Sigmoid colon (tissue), 7 donors: ENCODE measurements around the gene PRSS38. TPM values are rescaled to one million over a fixed set of nuclear protein-coding genes. Genes with fewer than 3 reads are reported as not detected.

Experiments
- DNase-seq: peaks from one replicate; pipeline ENCODE4 v3.0.0-alpha.2; 2019
- H3K27ac ChIP-seq, 4 donors: fragments of 200-600 bp; sonication (generic); one replicate each; pipeline ENCODE4 v1.5.1; 2016 to 2019; ENCODE audit warnings: mild to moderate bottlenecking in 1 of 4
- H3K27me3 ChIP-seq, 3 donors: fragments of 200-600 bp; sonication (generic); one replicate each; pipeline ENCODE4 v1.5.1; 2019; ENCODE audit warnings: mild to moderate bottlenecking in 1 of 3
- H3K36me3 ChIP-seq, 4 donors: fragments of 200-600 bp; sonication (generic); one replicate each; pipeline ENCODE4 v1.5.1; 2016 to 2019
- H3K4me1 ChIP-seq, 4 donors: fragments of 200-600 bp; sonication (generic); one replicate each; pipeline ENCODE4 v1.5.1; 2017 to 2019
- H3K4me3 ChIP-seq, 4 donors: fragments of 200-600 bp; sonication (generic); one replicate each; pipeline ENCODE4 v1.5.1; 2017 to 2019; ENCODE audit warnings: mild to moderate bottlenecking in 2 of 4, moderate library complexity in 1 of 4
- H3K9me3 ChIP-seq, 4 donors: fragments of 200-600 bp in 3 of 4; sonication (generic) in 3 of 4; one replicate each; pipeline versions ENCODE4 v1.5.1 to v1.6.1; 2013 to 2019
- CTCF ChIP-seq, 4 experiments: fragments of 450-650 bp in 3 of 4; fragments of 200-600 bp in 1 of 4; IDR thresholded peaks; one replicate each; pipeline ENCODE4 v1.5.1; 2016 to 2019; ENCODE audit warnings: antibody characterized with exemption in 4 of 4, mild to moderate bottlenecking in 3 of 4, moderate library complexity in 2 of 4
- EP300 ChIP-seq, 4 donors: sonication (generic); formaldehyde crosslinking; IDR thresholded peaks; one replicate each; pipeline ENCODE4 v1.6.1; 2017; ENCODE audit warnings: antibody characterized with exemption in 4 of 4
- POLR2A ChIP-seq, 2 donors: fragments of 450-650 bp; IDR thresholded peaks; one replicate each; pipeline ENCODE4 v1.6.1; 2016; ENCODE audit warnings: antibody characterized with exemption in 2 of 2, mild to moderate bottlenecking in 2 of 2, moderate library complexity in 2 of 2
- POLR2AphosphoS5 ChIP-seq, 4 donors: sonication (generic); formaldehyde crosslinking; IDR thresholded peaks; one replicate each; pipeline ENCODE4 v1.6.1; 2017; ENCODE audit warnings: antibody characterized with exemption in 4 of 4
- WGBS, 2 donors: extraction: QIAGEN DNeasy Blood & Tissue Kit; methylation state at CpG; one replicate each; pipeline ENCODE4 v1.1.7; 2013; 5-methylcytosine and 5-hydroxymethylcytosine counted together
- intact Hi-C: fragments of 100-400 bp; cut with DNase I; formaldehyde crosslinking; loops from one replicate; pipeline ENCODE4 v1.15.1; 2023
- polyA plus RNA-seq, 3 donors: library from polyadenylated mRNA; stranded (reverse); fragments of 200-250 nt; gene quantifications; one replicate each; pipeline ENCODE4 v1.2.3, GENCODE V29; 2013
- total RNA-seq, 4 donors: library from RNA; depleted of rRNA; stranded (reverse); fragments of >200 nt; gene quantifications; one replicate each; pipeline ENCODE4 v1.1.0, GENCODE V29; 2016
- donor health status: healthy with polysubstance abuse.
- donor health status: Bipolar disorder and iron deficiency.
- donor health status: healthy.

PRSS38 gene
- not detected for total RNA-seq
- not detected for polyA plus RNA-seq

- no peak for TF ChIP-seq POLR2AphosphoS5 (IDR thresholded peaks at IDR 0.05)
- no peak for TF ChIP-seq POLR2A (IDR thresholded peaks at IDR 0.05)
- no peak for TF ChIP-seq EP300 (IDR thresholded peaks at IDR 0.05)
- intact Hi-C loops: no loop called here
Observed at GRCh38 chr1:227815468-227816409, at the start of gene PRSS38. TSS of gene PRSS38 (plus strand) at chr1:227815675. CDS start at chr1:227815717, 42 bp downstream.

GRCh38 chr1:227766015-227766634 is 49.4 kb upstream of the PRSS38 start:
- 38 to 43% methylated on average over 17 of the region's 17 CpGs for WGBS, 2 donors
- no peaks in the 10 kb centered on the region for H3K27me3 ChIP-seq
- H3K4me3 ChIP-seq: no peak overlapping the region
- peaks cover 12 to 39% (median 14%) of the 10 kb centered on the region in 4 donors for H3K36me3 ChIP-seq
- TF ChIP-seq CTCF (IDR thresholded peaks at IDR 0.05) (no peak), POLR2AphosphoS5 (IDR thresholded peaks at IDR 0.05) (no peak), EP300 (IDR thresholded peaks at IDR 0.05) (no peak), POLR2A (IDR thresholded peaks at IDR 0.05) (no peak)
- H3K9me3 ChIP-seq: no peaks in the 10 kb centered on the region
- intact Hi-C loops: no loop called here
- no peak overlapping the region for H3K27ac ChIP-seq
- H3K4me1 ChIP-seq: peaks cover 0 to 31% (median 25%) of the 10 kb centered on the region in 4 donors
- no peak for DNase-seq

More at GRCh38 chr1:227815468-227816409, at the start of gene PRSS38:
- Histone ChIP-seq H3K9me3 (peaks cover 0 to 6% (median 1%) of the 10 kb centered on the region in 4 donors), H3K27me3 (no peaks in the 10 kb centered on the region), H3K4me3 (no peak within 1 kb of the TSS), H3K27ac (no peak within 1 kb of the TSS), H3K4me1 (no peaks in the 10 kb centered on the region), H3K36me3 (no peaks in the 10 kb centered on the region)
- DNase-seq: no peak
- 95 to 96% methylated on average over 44 of the region's 44 CpGs for WGBS, 2 donors

- TF ChIP-seq EP300 (IDR thresholded peaks at IDR 0.05) (no peak), CTCF (IDR thresholded peaks at IDR 0.05) (no peak), POLR2A (IDR thresholded peaks at IDR 0.05) (no peak), POLR2AphosphoS5 (IDR thresholded peaks at IDR 0.05) (no peak)
- no peak for DNase-seq
- Histone ChIP-seq H3K4me3 (no peak overlapping the region), H3K9me3 (no peaks in the 10 kb centered on the region), H3K4me1 (peaks cover 0 to 30% (median 25%) of the 10 kb centered on the region in 4 donors), H3K36me3 (peaks cover 12 to 33% (median 14%) of the 10 kb centered on the region in 4 donors), H3K27me3 (no peaks in the 10 kb centered on the region), H3K27ac (no peak overlapping the region)
- intact Hi-C loops: no loop called here
- WGBS, 2 donors: 63 to 84% methylated on average over 19 of the region's 19 CpGs
Observed at GRCh38 chr1:227766653-227767277, 48.7 kb upstream of the PRSS38 start.

- Histone ChIP-seq H3K4me3 (no peak overlapping the region), H3K36me3 (peaks cover 12 to 34% (median 14%) of the 10 kb centered on the region in 4 donors), H3K27me3 (no peaks in the 10 kb centered on the region), H3K9me3 (no peaks in the 10 kb centered on the region), H3K27ac (no peak overlapping the region), H3K4me1 (peaks cover 0 to 22% (median 18%) of the 10 kb centered on the region in 4 donors)
- DNase-seq: no peak
- TF ChIP-seq EP300 (IDR thresholded peaks at IDR 0.05) (no peak), POLR2AphosphoS5 (IDR thresholded peaks at IDR 0.05) (no peak)
- intact Hi-C loops: no loop called here
- 84 to 91% methylated on average over 6 of the region's 6 CpGs for WGBS, 2 donors
Observed at GRCh38 chr1:227767401-227768124, 47.9 kb upstream of the PRSS38 start.

- no peak for DNase-seq
- TF ChIP-seq CTCF (IDR thresholded peaks at IDR 0.05): no peak
- TF ChIP-seq POLR2AphosphoS5 (IDR thresholded peaks at IDR 0.05): no peak
- TF ChIP-seq EP300 (IDR thresholded peaks at IDR 0.05): no peak
- TF ChIP-seq POLR2A (IDR thresholded peaks at IDR 0.05): no peak
- 76 to 82% methylated on average over 7 of the region's 7 CpGs for WGBS, 2 donors
- H3K9me3 ChIP-seq: no peaks in the 10 kb centered on the region
- H3K4me3 ChIP-seq: no peak overlapping the region
- H3K27me3 ChIP-seq: no peaks in the 10 kb centered on the region
- no peak overlapping the region for H3K27ac ChIP-seq
- H3K4me1 ChIP-seq: peaks cover 0 to 17% (median 13%) of the 10 kb centered on the region in 4 donors
- intact Hi-C loops: no loop called here
- peaks cover 12 to 34% (median 14%) of the 10 kb centered on the region in 4 donors for H3K36me3 ChIP-seq
Observed at GRCh38 chr1:227768125-227768439, 47.4 kb upstream of the PRSS38 start.
